Astrocyte (in vitro differentiated cells and primary cell): ENCODE measurements around the gene GGNBP2.

Experiments
- EZH2 ChIP-seq: IDR thresholded peaks from 2 replicates; pipeline ENCODE4 v1.6.1; 2012; ENCODE audit warnings: mild to moderate bottlenecking, low read length, inconsistent platforms; ENCODE audit not compliant: insufficient read depth
- TF ChIP-seq, protein P1 (sequence below): IDR thresholded peaks from 2 replicates; pipeline ENCODE4 v1.5.1; 2011; ENCODE audit warnings: low read depth, mild to moderate bottlenecking, inconsistent platforms, low read length, moderate library complexity; ENCODE audit not compliant: insufficient read depth

DNA sequence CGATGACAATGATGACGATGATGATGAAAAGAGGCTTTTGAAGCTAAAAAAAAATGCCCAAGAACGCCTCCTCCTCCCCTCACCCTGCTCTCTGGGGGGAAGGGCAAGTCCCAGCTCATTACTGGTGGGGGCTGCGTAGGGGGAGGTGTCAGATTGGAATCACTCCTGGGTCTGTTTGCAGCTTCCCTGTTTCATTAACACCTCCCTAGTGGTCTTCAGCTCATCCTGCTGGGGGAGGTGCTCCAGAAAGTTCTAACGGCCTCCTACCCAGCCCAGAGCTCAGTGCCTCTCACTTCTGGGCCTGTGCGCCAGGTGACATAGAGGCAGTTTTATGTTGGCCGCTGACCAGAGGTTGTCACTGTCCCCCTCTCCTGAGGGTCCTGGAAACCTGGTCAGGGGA lies 69.4 kb downstream of the GGNBP2 start:
- TF ChIP-seq, protein P1, sequence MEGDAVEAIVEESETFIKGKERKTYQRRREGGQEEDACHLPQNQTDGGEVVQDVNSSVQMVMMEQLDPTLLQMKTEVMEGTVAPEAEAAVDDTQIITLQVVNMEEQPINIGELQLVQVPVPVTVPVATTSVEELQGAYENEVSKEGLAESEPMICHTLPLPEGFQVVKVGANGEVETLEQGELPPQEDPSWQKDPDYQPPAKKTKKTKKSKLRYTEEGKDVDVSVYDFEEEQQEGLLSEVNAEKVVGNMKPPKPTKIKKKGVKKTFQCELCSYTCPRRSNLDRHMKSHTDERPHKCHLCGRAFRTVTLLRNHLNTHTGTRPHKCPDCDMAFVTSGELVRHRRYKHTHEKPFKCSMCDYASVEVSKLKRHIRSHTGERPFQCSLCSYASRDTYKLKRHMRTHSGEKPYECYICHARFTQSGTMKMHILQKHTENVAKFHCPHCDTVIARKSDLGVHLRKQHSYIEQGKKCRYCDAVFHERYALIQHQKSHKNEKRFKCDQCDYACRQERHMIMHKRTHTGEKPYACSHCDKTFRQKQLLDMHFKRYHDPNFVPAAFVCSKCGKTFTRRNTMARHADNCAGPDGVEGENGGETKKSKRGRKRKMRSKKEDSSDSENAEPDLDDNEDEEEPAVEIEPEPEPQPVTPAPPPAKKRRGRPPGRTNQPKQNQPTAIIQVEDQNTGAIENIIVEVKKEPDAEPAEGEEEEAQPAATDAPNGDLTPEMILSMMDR: no peak
- TF ChIP-seq EZH2: no peak
